NCI-H1417 (cell line): ENCODE results near the gene USP19.
A peak's percentile ranks its signal among the peaks of the same experiment; 100 is the strongest.

ENCODE experiments used
- DNase-seq, 3 experiments: peaks; one replicate each; lab custom pipeline; 2025; lab: John Stamatoyannopoulos, UW

The USP19 gene

GRCh38 chr3:49120438-49121131, at the start of gene USP19:
TSS of gene USP19 (minus strand) at chr3:49120823. CDS start at chr3:49119145, 1,678 bp downstream.
- DNase-seq = peak; percentile 82 to 89 (median 84)

- DNase-seq = no peak
These were observed 46.3 kb upstream of the USP19 start for GRCh38 chr3:49166752-49167556.

GRCh38 chr3:49165771-49166751, 45.4 kb upstream of the USP19 start, which contains the start of gene CCDC71:
TSS of gene CCDC71 (minus strand) at chr3:49166331. CDS start at chr3:49164208, 2,123 bp downstream.
- DNase-seq = peak; percentile 56 to 70 (median 61)

- DNase-seq = no peak
These were observed 44.5 kb upstream of the USP19 start for GRCh38 chr3:49164983-49165720.

- DNase-seq = no peak
These were observed 43.0 kb upstream of the USP19 start for GRCh38 chr3:49163609-49164008.

GRCh38 chr3:49162751-49163419, 42.3 kb upstream of the USP19 start:
- no peak for DNase-seq

GRCh38 chr3:49161808-49162530, 41.3 kb upstream of the USP19 start:
- no peak for DNase-seq

- no peak for DNase-seq
These were observed 40.6 kb upstream of the USP19 start for GRCh38 chr3:49161197-49161596.

- DNase-seq = no peak
These were observed 38.2 kb upstream of the USP19 start for GRCh38 chr3:49158792-49159191.

GRCh38 chr3:49158103-49158709, 37.6 kb upstream of the USP19 start:
- DNase-seq = peak in 2 of 3 experiments; percentile 28 to 56

GRCh38 chr3:49157289-49157688, 36.7 kb upstream of the USP19 start:
- no peak for DNase-seq

GRCh38 chr3:49153349-49153912, 32.8 kb upstream of the USP19 start:
- DNase-seq = no peak

GRCh38 chr3:49151610-49152009, 31.0 kb upstream of the USP19 start:
- no peak for DNase-seq

GRCh38 chr3:49148159-49148558, 27.5 kb upstream of the USP19 start:
- no peak for DNase-seq

GRCh38 chr3:49140080-49140479, 19.5 kb upstream of the USP19 start:
- no peak for DNase-seq

GRCh38 chr3:49135499-49135898, 14.9 kb upstream of the USP19 start:
- DNase-seq = no peak

- no peak for DNase-seq
These were observed 14.0 kb upstream of the USP19 start for GRCh38 chr3:49134471-49135265.

- DNase-seq = peak; percentile 67 to 78 (median 78)
These were observed 12.8 kb upstream of the USP19 start for GRCh38 chr3:49133226-49133951.
